Uterus (tissue), 2 donors: ENCODE measurements around the gene RMND5A.

Experiments
- POLR2A ChIP-seq, 2 donors: fragments of 450-650 bp; IDR thresholded peaks; one replicate each; pipeline ENCODE4 v1.6.1; 2016; ENCODE audit warnings: antibody characterized with exemption in 2 of 2, mild to moderate bottlenecking in 1 of 2, moderate library complexity in 1 of 2
- TF ChIP-seq, protein P1 (sequence below), 4 experiments: fragments of 200-600 bp in 2 of 4; fragments of 450-650 bp in 2 of 4; sonication (generic) in 2 of 4; IDR thresholded peaks; one replicate each; pipeline ENCODE4 v1.5.1; 2016 to 2019; ENCODE audit warnings: antibody characterized with exemption in 4 of 4, mild to moderate bottlenecking in 2 of 4, moderate library complexity in 1 of 4

DNA sequence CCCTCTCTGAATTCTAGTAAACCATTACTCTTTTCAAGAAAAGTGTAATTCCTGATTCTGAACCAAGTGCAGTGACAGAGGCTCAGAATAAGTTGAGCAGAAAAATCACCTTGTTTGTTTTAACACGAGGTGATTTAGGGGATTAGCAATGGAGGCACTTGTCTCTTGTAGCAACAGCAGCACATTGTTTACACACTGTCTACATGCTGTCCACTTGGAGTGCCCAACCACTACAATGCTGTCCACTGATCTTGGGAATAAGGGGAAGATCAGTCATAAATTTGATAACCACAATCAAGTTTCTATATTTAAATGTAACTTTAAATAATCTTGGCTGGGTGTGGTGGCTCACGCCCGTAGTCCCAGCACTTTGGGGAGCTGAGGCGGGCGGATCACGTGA lies 13.9 kb upstream of the RMND5A start:
- TF ChIP-seq POLR2A (IDR thresholded peaks at IDR 0.05) = no peak
- TF ChIP-seq, protein P1, sequence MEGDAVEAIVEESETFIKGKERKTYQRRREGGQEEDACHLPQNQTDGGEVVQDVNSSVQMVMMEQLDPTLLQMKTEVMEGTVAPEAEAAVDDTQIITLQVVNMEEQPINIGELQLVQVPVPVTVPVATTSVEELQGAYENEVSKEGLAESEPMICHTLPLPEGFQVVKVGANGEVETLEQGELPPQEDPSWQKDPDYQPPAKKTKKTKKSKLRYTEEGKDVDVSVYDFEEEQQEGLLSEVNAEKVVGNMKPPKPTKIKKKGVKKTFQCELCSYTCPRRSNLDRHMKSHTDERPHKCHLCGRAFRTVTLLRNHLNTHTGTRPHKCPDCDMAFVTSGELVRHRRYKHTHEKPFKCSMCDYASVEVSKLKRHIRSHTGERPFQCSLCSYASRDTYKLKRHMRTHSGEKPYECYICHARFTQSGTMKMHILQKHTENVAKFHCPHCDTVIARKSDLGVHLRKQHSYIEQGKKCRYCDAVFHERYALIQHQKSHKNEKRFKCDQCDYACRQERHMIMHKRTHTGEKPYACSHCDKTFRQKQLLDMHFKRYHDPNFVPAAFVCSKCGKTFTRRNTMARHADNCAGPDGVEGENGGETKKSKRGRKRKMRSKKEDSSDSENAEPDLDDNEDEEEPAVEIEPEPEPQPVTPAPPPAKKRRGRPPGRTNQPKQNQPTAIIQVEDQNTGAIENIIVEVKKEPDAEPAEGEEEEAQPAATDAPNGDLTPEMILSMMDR (IDR thresholded peaks at IDR 0.05) = no peak
